Heart right ventricle (tissue), 16 donors: ENCODE data around the gene VTCN1. TPM values are rescaled to one million over a fixed set of nuclear protein-coding genes. Genes with fewer than 3 reads are reported as not detected.

Experiments used
- ATAC-seq, 8 donors: fragments of 200-7000 bp; cut with Tn5 transposase; one replicate each; pipeline ENCODE4 v1.9.1; 2020; ENCODE audit warnings: mild to moderate bottlenecking in 8 of 8, moderate library complexity in 8 of 8, moderate number of reproducible peaks in 1 of 8
- DNase-seq, 2 donors: peaks; one replicate each; pipeline ENCODE4 v3.0.0-alpha.2; 2020
- H3K27ac ChIP-seq, 10 donors: fragments of 200-600 bp; sonication (generic) in 2 of 10; one replicate each; pipeline versions ENCODE4 v1.5.0 to v1.8.0; 2020 to 2022; ENCODE audit warnings: mild to moderate bottlenecking in 3 of 10
- H3K27me3 ChIP-seq, 7 donors: fragments of 200-600 bp; one replicate each; pipeline ENCODE4 v1.8.0; 2021 to 2022; ENCODE audit warnings: mild to moderate bottlenecking in 2 of 7
- H3K36me3 ChIP-seq, 9 donors: fragments of 200-600 bp; sonication (generic) in 1 of 9; one replicate each; pipeline versions ENCODE4 v1.5.0 to v1.8.0; 2020 to 2022; ENCODE audit warnings: mild to moderate bottlenecking in 2 of 9
- H3K4me1 ChIP-seq, 9 donors: fragments of 200-600 bp; sonication (generic) in 1 of 9; one replicate each; pipeline versions ENCODE4 v1.5.0 to v1.8.0; 2020 to 2022; ENCODE audit warnings: mild to moderate bottlenecking in 4 of 9
- H3K4me3 ChIP-seq, 10 donors: fragments of 200-600 bp; sonication (generic) in 2 of 10; one replicate each; pipeline versions ENCODE4 v1.5.0 to v1.8.0; 2020 to 2022; ENCODE audit warnings: mild to moderate bottlenecking in 7 of 10, moderate library complexity in 2 of 10
- H3K9me3 ChIP-seq, 11 donors: fragments of 200-600 bp in 10 of 11; sonication (generic) in 2 of 11; one replicate each; pipeline versions ENCODE4 v1.5.0 to v1.8.0; 2013 to 2022; ENCODE audit warnings: mild to moderate bottlenecking in 2 of 11, control low read depth in 1 of 11, moderate library complexity in 1 of 11
- WGBS, 2 donors: extraction: QIAGEN DNeasy Blood & Tissue Kit; methylation state at CpG; one replicate each; pipeline ENCODE4 v1.1.7; 2013; ENCODE audit warnings: inconsistent platforms in 1 of 2; 5-methylcytosine and 5-hydroxymethylcytosine counted together
- intact Hi-C, 10 donors: fragments of 100-400 bp; cut with DNase I; formaldehyde crosslinking; loops; one replicate each; pipeline versions ENCODE4 v1.11.1 to v1.14.2; 2022
- polyA plus RNA-seq, 2 donors: library from polyadenylated mRNA; stranded (reverse); fragments of 200-250 nt; gene quantifications; one replicate each; pipeline ENCODE4 v1.2.3, GENCODE V29; 2013
- total RNA-seq, 10 donors: library from RNA; stranded (reverse); fragmentation: NEBNext Ultra II Directional in 3 of 10; extraction: Animal tissue kit (Norgen Biotek cat#: 25700) in 3 of 10; gene quantifications; one replicate each; pipeline versions ENCODE4 v1.2.1 to v1.2.4, GENCODE V29; 2021 to 2023
- TF ChIP-seq, protein P1 (sequence below), 9 donors: fragments of 200-600 bp; sonication (generic) in 2 of 9; IDR thresholded peaks; one replicate each; pipeline versions ENCODE4 v1.5.0 to v1.8.0; 2021 to 2022; ENCODE audit warnings: antibody characterized with exemption in 9 of 9, mild to moderate bottlenecking in 5 of 9, moderate library complexity in 1 of 9
- donor health status: Arrhythmogenic right ventricular cardiomyopathy.
- donor health status: ischemic (EF 13 %, LVEDD 7.1; RV severe dilation, severe dysfunction).
- donor health status: healthy with polysubstance abuse.
- donor health status: DM: no; HTN: yes; CAD: no.
- donor health status: DM: no; HTN: no; CAD: no.
- donor health status: ischemic (EF 25% LVEDD 6.9; RV normal size, moderate dysfunction).
- donor health status: ischemic (EF 25% LVEDD 5.7; RV mildly dilated, moderate dysfunction).
- donor health status: healthy.
- donor health status: DM: yes; HTN: yes; CAD: no.
- donor health status: Ischemic cardiomyopathy.
- donor health status: ischemic (EF 35%, LVEDD 5.7; RV mildly dilated, moderate dysfunction).
- donor health status: nonischemic (EF 11% LVEDD 7.7; RV severe dilation, severe dysfunction).
- donor health status: DM: yes; HTN: yes; CAD: no.
- donor health status: PGD.
- donor health status: ischemic (EF 29% LVEDD 5.4; RV normal size, mild dysfunction).
- donor health status: nonischemic (EF 23%, LVEDD 6.1; RV moderate dilation, normal function).

VTCN1 gene
- total and polyA plus RNA-seq, 12 donors: 0.17 TPM; not detected in 11

DNA sequence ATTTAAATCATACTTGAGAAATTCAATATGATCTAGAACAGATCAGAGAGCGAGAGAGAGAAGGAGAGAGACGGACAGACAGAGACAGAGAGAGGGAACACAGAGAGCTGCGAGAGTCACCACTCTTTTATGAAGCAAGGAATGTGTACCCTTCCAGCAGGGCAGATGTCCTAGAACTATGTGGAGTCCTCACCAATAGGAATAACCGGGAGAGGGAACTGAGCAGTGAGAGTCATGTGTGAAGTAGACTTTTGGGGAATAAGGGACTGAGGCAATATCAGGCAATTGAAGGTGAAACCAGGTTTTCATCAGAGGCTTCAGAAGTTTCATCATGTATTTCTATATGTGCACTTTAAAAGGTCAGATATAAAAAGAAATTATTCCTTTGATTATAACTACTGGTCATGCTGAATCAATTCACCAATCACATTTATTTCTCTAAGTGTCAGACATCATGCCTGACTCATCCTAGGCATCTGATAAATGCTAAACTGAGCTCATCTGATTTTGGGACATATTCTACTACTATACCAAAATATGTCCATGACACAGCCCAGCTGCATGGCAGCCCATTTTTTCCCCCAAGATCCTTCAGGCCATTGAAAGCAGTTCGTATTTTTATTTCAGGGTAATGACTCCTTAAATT, 22.4 kb downstream of the VTCN1 start:
- WGBS, 2 donors: 81% methylated on average over 5 of the region's 5 CpGs
- TF ChIP-seq, protein P1, sequence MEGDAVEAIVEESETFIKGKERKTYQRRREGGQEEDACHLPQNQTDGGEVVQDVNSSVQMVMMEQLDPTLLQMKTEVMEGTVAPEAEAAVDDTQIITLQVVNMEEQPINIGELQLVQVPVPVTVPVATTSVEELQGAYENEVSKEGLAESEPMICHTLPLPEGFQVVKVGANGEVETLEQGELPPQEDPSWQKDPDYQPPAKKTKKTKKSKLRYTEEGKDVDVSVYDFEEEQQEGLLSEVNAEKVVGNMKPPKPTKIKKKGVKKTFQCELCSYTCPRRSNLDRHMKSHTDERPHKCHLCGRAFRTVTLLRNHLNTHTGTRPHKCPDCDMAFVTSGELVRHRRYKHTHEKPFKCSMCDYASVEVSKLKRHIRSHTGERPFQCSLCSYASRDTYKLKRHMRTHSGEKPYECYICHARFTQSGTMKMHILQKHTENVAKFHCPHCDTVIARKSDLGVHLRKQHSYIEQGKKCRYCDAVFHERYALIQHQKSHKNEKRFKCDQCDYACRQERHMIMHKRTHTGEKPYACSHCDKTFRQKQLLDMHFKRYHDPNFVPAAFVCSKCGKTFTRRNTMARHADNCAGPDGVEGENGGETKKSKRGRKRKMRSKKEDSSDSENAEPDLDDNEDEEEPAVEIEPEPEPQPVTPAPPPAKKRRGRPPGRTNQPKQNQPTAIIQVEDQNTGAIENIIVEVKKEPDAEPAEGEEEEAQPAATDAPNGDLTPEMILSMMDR (IDR thresholded peaks at IDR 0.05): no peak

DNA sequence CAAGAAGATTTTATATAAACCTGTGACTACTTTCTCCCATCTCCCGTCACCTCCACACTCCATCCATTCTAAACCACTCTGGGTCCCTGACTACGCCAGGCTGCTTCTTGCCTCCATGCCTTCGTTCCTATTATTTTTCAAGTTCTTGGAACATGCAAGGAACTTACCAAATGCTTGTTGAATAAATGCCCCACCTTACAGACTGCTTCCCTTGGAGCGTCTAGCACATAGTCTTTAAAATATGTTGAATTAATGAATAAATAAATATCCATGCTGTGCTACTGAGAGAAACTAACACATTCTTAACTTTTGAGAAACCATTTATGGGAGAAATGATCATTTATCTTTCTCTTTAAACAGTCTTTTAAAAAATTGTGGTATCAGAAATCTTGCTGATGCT, 27.6 kb downstream of the VTCN1 start:
- Histone ChIP-seq H3K4me3 (no peak overlapping the region), H3K27me3 (no peaks in the 10 kb centered on the region), H3K4me1 (no peaks in the 10 kb centered on the region), H3K36me3 (no peaks in the 10 kb centered on the region), H3K27ac (no peak overlapping the region), H3K9me3 (no peaks in the 10 kb centered on the region)
- 95% methylated on average over 4 of the region's 4 CpGs for WGBS, 2 donors
- DNase-seq: no peak
- intact Hi-C loops: no loop called here
- no peak for ATAC-seq
- TF ChIP-seq, protein P1 (IDR thresholded peaks at IDR 0.05): no peak

More for the DNA sequence above, 22.4 kb downstream of the VTCN1 start:
- Histone ChIP-seq H3K4me3 (no peak overlapping the region), H3K4me1 (no peaks in the 10 kb centered on the region), H3K36me3 (no peaks in the 10 kb centered on the region), H3K9me3 (peaks cover 0 to 17% (median 0%) of the 10 kb centered on the region in 11 donors), H3K27me3 (no peaks in the 10 kb centered on the region), H3K27ac (no peak overlapping the region)
- ATAC-seq (no peak), DNase-seq (no peak)
- intact Hi-C loops: no loop called here

DNA sequence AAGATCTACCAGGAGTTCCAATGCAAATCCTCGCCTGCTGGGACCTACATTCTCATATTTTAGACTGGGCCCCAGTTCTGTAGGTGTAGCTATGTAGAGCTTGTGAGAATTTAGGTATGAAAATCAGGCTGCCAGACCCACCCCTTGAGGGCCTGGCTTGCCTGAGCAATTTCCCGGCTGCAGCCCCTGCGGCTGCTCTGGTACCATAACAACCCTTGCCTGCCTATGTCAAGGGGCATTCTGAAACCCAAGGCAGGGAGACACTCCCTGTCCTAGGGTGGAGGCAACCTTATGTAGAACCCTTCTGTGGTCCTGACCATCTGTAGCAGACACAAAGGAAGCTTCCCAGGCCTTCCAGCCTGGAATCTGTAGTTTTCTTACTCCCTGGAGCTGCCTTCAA, 28.4 kb downstream of the VTCN1 start:
- Histone ChIP-seq H3K27ac (no peak overlapping the region), H3K9me3 (no peaks in the 10 kb centered on the region), H3K27me3 (no peaks in the 10 kb centered on the region), H3K4me1 (no peaks in the 10 kb centered on the region), H3K36me3 (no peaks in the 10 kb centered on the region), H3K4me3 (no peak overlapping the region)
- TF ChIP-seq, protein P1 (IDR thresholded peaks at IDR 0.05): no peak
- DNase-seq (no peak), ATAC-seq (no peak)
- 94 to 100% methylated on average over 3 of the region's 3 CpGs for WGBS, 2 donors
- intact Hi-C loops: no loop called here

DNA sequence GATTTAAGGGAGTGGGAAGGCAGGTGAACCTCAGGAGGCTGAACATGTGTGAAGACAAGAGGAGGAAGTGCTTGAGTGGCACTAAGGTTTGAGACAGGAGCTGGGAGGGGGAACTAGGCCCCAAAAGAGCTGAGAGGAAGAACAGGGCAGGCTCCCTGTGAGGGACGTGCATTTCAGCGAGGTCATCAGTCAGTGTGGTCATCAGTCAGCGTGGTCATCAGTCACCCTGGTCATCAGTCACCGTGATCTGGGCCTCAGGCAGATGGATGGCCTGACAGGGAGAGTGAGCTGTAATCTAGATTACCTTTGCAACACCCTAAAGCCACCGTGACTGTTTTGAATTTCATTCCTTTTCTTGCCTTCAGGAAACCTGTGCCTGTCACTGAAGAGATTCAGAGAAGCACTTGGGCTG, 29.1 kb downstream of the VTCN1 start:
- Histone ChIP-seq H3K27me3 (no peaks in the 10 kb centered on the region), H3K27ac (no peak overlapping the region), H3K36me3 (no peaks in the 10 kb centered on the region), H3K9me3 (no peaks in the 10 kb centered on the region), H3K4me1 (no peaks in the 10 kb centered on the region), H3K4me3 (no peak overlapping the region)
- TF ChIP-seq, protein P1 (IDR thresholded peaks at IDR 0.05): no peak
- intact Hi-C loops: no loop called here
- no peak for ATAC-seq
- 69 to 70% methylated on average over 5 of the region's 5 CpGs for WGBS, 2 donors
- no peak for DNase-seq
